Panc1 (cell line): ENCODE data around the gene SNX15. TPM values are rescaled to one million over a fixed set of nuclear protein-coding genes. Genes with fewer than 3 reads are reported as not detected.

Experiments used
- ATAC-seq: fragments of 200-7000 bp; cut with Tn5 transposase; 2 replicates; pipeline ENCODE4 v1.9.1; 2020; ENCODE audit warnings: mild to moderate bottlenecking, moderate library complexity
- BruUV-seq: library from RNA; stranded (reverse); fragments of 400-500 nt; replicated peaks from 2 replicates; lab custom pipeline; 2021; lab: Mats Ljungman, UMichigan
- CTCF ChIA-PET: fragments of 300-600 bp; sonication (Branson Sonifier 250); formaldehyde crosslinking; loops from one replicate; lab custom pipeline; 2022; ENCODE audit warnings: antibody characterized with exemption; lab: Charles Lee
- POLR2A ChIA-PET: fragments of 300-600 bp; sonication (Branson Sonifier 250); formaldehyde crosslinking; loops from one replicate; lab custom pipeline; 2022; ENCODE audit warnings: antibody characterized with exemption; lab: Charles Lee
- DNase-seq: peaks from one replicate; pipeline ENCODE4 v3.0.0-alpha.2; 2010; ENCODE audit warnings: low read depth, low spot score
- H3K27ac ChIP-seq: 2 replicates; pipeline ENCODE4 v1.5.1; 2011; ENCODE audit warnings: mild to moderate bottlenecking, low read length, inconsistent platforms
- H3K27me3 ChIP-seq: fragments of 200-500 bp; sonication (Bioruptor generic); 2 replicates; pipeline ENCODE4 v1.6.0; 2014; ENCODE audit warnings: low read length, inconsistent platforms; ENCODE audit not compliant: control insufficient read depth, insufficient read depth
- H3K36me3 ChIP-seq: fragments of 200-500 bp; sonication (Bioruptor generic); 2 replicates; pipeline ENCODE4 v1.5.1; 2014; ENCODE audit warnings: inconsistent platforms, mild to moderate bottlenecking, low read length, moderate library complexity; ENCODE audit not compliant: control insufficient read depth, insufficient read depth
- H3K4me1 ChIP-seq: 2 replicates; pipeline ENCODE4 v1.5.1; 2011; ENCODE audit warnings: inconsistent platforms, mild to moderate bottlenecking, low read length, moderate library complexity; ENCODE audit not compliant: control insufficient read depth, insufficient read depth
- H3K4me3 ChIP-seq, 2 experiments: 2 replicates each; pipeline ENCODE4 v1.5.1; 2011 to 2012; ENCODE audit warnings: low read depth in 2 of 2, low read length in 2 of 2, mild to moderate bottlenecking in 2 of 2, inconsistent platforms in 1 of 2, moderate library complexity in 1 of 2
- H3K9me3 ChIP-seq: fragments of 200-500 bp; sonication (Bioruptor generic); 2 replicates; pipeline ENCODE4 v1.5.1; 2014; ENCODE audit warnings: low read depth, mild to moderate bottlenecking, inconsistent platforms, low read length, moderate library complexity; ENCODE audit not compliant: control insufficient read depth, insufficient read depth
- POLR2AphosphoS5 ChIP-seq: IDR thresholded peaks from 2 replicates; pipeline ENCODE4 v1.6.1; 2012; ENCODE audit warnings: mild to moderate bottlenecking, low read depth, low read length, moderate library complexity
- SIN3A ChIP-seq: IDR thresholded peaks from 2 replicates; pipeline ENCODE4 v1.6.1; 2012; ENCODE audit warnings: low read depth, mild to moderate bottlenecking, low read length, moderate library complexity, borderline replicate concordance; ENCODE audit not compliant: insufficient read depth
- TCF7L2 ChIP-seq: IDR thresholded peaks from 2 replicates; pipeline ENCODE4 v1.6.1; 2011; ENCODE audit warnings: mild to moderate bottlenecking, low read depth, low read length, inconsistent platforms
- in situ Hi-C: cut with HindIII; loops from 2 replicates; pipeline ENCODE4 v1.10.0; 2016; ENCODE audit warnings: low sequenced_read_pairs, low pct_unique_long_range_greater_than_20kb
- intact Hi-C: fragments of 100-400 bp; cut with micrococcal nuclease; formaldehyde crosslinking; loops from one replicate; pipeline ENCODE4 v1.10.0; 2022; ENCODE audit not compliant: unreplicated experiment
- total RNA-seq: library from RNA; stranded (reverse); gene quantifications from one replicate; pipeline ENCODE4 v1.2.1, GENCODE V29; 2021; ENCODE audit not compliant: unreplicated experiment
- TF ChIP-seq, protein P1 (sequence below): fragments of 450-650 bp; IDR thresholded peaks from 2 replicates; pipeline ENCODE4 v1.5.1; 2017; ENCODE audit warnings: mild to moderate bottlenecking
- TF ChIP-seq, protein P2 (sequence below), 2 experiments: IDR thresholded peaks; 2 replicates each; pipeline ENCODE4 v1.6.1; 2011 to 2012; ENCODE audit warnings: low read depth in 2 of 2, control low read depth in 1 of 2, low read length in 1 of 2, mild to moderate bottlenecking in 1 of 2, moderate library complexity in 1 of 2; ENCODE audit not compliant: insufficient read depth in 1 of 2

Gene SNX15
- total RNA-seq, 1 experiment from 2014 or later: 51.5 TPM

DNA sequence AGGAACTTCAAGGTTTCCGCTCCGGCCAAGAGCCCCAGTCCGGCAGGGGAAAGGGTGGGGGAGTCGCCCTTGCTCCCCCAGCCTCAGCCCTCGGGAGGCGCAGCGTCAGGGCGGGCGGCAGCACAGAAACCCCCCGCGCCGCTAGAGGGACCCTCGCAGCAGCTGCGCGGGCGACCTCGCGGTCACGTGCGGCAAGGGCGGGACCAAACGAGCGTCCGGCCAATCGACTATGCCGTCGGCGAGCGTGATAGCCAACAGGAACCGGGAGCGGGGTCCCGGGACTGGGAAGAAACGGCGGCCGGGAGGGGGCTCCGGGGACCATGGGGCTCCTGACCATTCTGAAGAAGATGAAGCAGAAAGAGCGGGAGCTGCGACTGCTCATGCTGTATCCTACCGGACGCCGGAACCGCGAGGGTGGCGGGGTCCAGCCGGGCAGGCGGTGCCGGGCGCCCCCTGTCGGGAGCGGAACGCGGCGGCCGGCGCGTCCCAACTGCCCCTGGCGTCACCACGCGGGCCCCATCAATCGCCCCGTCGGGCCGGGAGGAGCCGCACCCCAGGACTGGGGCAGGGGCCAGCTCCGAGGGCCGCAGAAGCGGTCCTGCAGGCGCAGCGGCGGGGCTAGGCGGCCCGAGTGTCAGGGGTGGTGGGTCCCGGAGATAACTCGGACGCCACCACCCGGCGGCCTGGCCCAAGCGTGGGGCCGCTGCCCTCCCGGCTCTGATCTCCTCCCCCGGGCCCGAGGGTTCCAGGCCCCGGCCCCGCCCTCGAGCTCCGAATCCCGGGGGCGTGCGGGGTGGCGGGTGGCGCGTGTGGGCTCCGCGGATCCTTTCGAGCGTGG lies 13.1 kb upstream of the SNX15 start, which contains the start of gene ARL2:
ARL2 (plus strand) TSS at position 273 of the 838 bp plus-strand sequence; CDS start at position 321, 48 bp downstream.
- no peaks in the 10 kb centered on the region for H3K9me3 ChIP-seq
- no peak for DNase-seq
- no peaks in the 10 kb centered on the region for H3K27me3 ChIP-seq
- H3K36me3 ChIP-seq: no peaks in the 10 kb centered on the region
- ChIA-PET CTCF (interaction anchor here (0.5 to 1.2 kb wide), 6 partner anchors 17 to 165 kb away, joined by 3 to 6 read pairs (median 3); partner anchors contain the start of gene BATF2), POLR2A (no interaction called here)
- peak within 1 kb of the TSS; percentile 92 for H3K27ac ChIP-seq
- H3K4me3 ChIP-seq: peak within 1 kb of the TSS; percentile 70 to 81
- intact Hi-C loops: no loop called here
- no TSS peak for BruUV-seq
- in situ Hi-C loops: no loop called here
- peak; percentile 92 for ATAC-seq
- H3K4me1 ChIP-seq: peaks cover 7% of the 10 kb centered on the region; the same call in 1 of the 2 replicates
- TF ChIP-seq POLR2AphosphoS5: peak; percentile 70
- TF ChIP-seq, protein P1, sequence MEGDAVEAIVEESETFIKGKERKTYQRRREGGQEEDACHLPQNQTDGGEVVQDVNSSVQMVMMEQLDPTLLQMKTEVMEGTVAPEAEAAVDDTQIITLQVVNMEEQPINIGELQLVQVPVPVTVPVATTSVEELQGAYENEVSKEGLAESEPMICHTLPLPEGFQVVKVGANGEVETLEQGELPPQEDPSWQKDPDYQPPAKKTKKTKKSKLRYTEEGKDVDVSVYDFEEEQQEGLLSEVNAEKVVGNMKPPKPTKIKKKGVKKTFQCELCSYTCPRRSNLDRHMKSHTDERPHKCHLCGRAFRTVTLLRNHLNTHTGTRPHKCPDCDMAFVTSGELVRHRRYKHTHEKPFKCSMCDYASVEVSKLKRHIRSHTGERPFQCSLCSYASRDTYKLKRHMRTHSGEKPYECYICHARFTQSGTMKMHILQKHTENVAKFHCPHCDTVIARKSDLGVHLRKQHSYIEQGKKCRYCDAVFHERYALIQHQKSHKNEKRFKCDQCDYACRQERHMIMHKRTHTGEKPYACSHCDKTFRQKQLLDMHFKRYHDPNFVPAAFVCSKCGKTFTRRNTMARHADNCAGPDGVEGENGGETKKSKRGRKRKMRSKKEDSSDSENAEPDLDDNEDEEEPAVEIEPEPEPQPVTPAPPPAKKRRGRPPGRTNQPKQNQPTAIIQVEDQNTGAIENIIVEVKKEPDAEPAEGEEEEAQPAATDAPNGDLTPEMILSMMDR: peak; percentile 99
- TF ChIP-seq, protein P2, sequence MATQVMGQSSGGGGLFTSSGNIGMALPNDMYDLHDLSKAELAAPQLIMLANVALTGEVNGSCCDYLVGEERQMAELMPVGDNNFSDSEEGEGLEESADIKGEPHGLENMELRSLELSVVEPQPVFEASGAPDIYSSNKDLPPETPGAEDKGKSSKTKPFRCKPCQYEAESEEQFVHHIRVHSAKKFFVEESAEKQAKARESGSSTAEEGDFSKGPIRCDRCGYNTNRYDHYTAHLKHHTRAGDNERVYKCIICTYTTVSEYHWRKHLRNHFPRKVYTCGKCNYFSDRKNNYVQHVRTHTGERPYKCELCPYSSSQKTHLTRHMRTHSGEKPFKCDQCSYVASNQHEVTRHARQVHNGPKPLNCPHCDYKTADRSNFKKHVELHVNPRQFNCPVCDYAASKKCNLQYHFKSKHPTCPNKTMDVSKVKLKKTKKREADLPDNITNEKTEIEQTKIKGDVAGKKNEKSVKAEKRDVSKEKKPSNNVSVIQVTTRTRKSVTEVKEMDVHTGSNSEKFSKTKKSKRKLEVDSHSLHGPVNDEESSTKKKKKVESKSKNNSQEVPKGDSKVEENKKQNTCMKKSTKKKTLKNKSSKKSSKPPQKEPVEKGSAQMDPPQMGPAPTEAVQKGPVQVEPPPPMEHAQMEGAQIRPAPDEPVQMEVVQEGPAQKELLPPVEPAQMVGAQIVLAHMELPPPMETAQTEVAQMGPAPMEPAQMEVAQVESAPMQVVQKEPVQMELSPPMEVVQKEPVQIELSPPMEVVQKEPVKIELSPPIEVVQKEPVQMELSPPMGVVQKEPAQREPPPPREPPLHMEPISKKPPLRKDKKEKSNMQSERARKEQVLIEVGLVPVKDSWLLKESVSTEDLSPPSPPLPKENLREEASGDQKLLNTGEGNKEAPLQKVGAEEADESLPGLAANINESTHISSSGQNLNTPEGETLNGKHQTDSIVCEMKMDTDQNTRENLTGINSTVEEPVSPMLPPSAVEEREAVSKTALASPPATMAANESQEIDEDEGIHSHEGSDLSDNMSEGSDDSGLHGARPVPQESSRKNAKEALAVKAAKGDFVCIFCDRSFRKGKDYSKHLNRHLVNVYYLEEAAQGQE (IDR thresholded peaks at IDR 0.05; ENCODE audit: insufficient read depth in 1 of 2, low read depth in 2 of 2, low read length in 1 of 2): no peak
- TF ChIP-seq TCF7L2: peak; percentile 83
- 0 out of 2 replicates have a peak, but pooled peaks have one; percentile 56 for TF ChIP-seq SIN3A

DNA sequence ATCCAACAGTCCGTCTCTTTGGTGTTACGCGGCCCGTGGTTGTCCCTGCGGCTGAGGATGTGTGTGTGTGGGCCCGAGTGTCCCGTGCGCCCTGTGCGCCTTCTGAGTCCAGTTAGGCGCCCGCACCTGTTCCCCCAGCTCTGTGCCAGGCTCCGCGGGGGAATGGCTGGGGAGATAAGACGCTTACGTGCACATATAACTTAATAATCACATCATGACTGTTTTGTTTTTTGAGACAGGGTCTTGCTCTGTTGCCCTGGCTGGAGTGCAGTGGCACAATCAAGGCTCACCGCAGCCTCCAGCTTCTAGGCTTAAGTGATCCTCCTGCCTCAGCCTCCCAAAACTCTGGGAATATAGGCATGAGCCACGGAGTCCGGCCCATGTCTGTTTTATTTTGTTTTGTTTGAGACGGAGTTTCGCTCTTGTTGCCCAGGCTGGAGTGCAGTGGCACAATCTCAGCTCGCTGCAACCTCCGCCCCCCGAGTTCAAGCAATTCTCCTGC lies 12.5 kb upstream of the SNX15 start:
- peaks cover 7% of the 10 kb centered on the region; the same call in 1 of the 2 replicates for H3K4me1 ChIP-seq
- no peaks in the 10 kb centered on the region for H3K27me3 ChIP-seq
- no peaks in the 10 kb centered on the region for H3K9me3 ChIP-seq
- TF ChIP-seq, protein P2 (IDR thresholded peaks at IDR 0.05; ENCODE audit: insufficient read depth in 1 of 2, low read depth in 2 of 2, low read length in 1 of 2): no peak
- TF ChIP-seq, protein P1: no peak
- TF ChIP-seq TCF7L2: no peak
- TF ChIP-seq SIN3A: no peak
- TF ChIP-seq POLR2AphosphoS5: no peak
- ChIA-PET CTCF (interaction anchor here (0.8 to 1.0 kb wide), 3 partner anchors 18 to 37 kb away, joined by 3 to 6 read pairs (median 5); partner anchors contain the start of gene BATF2), POLR2A (interaction anchor here (0.6 to 1.0 kb wide), 2 partner anchors 18 to 63 kb away, joined by 3 to 11 read pairs; partner anchors contain the start of gene BATF2)
- in situ Hi-C loops (no loop called here), intact Hi-C loops (no loop called here)
- DNase-seq (no peak), ATAC-seq (peak; percentile 24; the same call in 1 of the 2 replicates)
- peak overlapping the region; percentile 70 to 81 for H3K4me3 ChIP-seq
- H3K36me3 ChIP-seq: no peaks in the 10 kb centered on the region
- peak overlapping the region; percentile 92 for H3K27ac ChIP-seq
- no TSS peak for BruUV-seq
